ENCODE results near the gene CLDN11. TPM values are rescaled to one million over a fixed set of nuclear protein-coding genes. Genes with fewer than 3 reads are reported as not detected.

Gene CLDN11
- total and polyA plus RNA-seq, 2 donors: 0.47 to 1.5 TPM

Other genes with a start within 250 kb of the CLDN11 start
- 21.3 TPM for gene PHC3, start 237.1 kb upstream of the CLDN11 start, total RNA-seq
- gene PHC3, start 237.1 kb upstream of the CLDN11 start, polyA plus RNA-seq: 11.7 TPM
- 23.1 TPM for gene PRKCI, start 196.4 kb upstream of the CLDN11 start, total RNA-seq
- gene PRKCI, start 196.4 kb upstream of the CLDN11 start, polyA plus RNA-seq: 21.9 TPM
- 30.6 TPM for gene SKIL, start 61.2 kb upstream of the CLDN11 start, total RNA-seq
- 23.0 TPM for gene SKIL, start 61.2 kb upstream of the CLDN11 start, polyA plus RNA-seq
- gene SLC7A14, start 167.2 kb downstream of the CLDN11 start, total RNA-seq: 0.05 TPM
- gene SLC7A14, start 167.2 kb downstream of the CLDN11 start, polyA plus RNA-seq: 0.05 TPM

Data from thymus (tissue), 2 donors.